Measurements from ENCODE around the gene TRIM17. TPM values are rescaled to one million over a fixed set of nuclear protein-coding genes. Genes with fewer than 3 reads are reported as not detected.

Gene TRIM17
- polyA plus RNA-seq, 1 donor from 2014 or later = 0.14 TPM

DNA sequence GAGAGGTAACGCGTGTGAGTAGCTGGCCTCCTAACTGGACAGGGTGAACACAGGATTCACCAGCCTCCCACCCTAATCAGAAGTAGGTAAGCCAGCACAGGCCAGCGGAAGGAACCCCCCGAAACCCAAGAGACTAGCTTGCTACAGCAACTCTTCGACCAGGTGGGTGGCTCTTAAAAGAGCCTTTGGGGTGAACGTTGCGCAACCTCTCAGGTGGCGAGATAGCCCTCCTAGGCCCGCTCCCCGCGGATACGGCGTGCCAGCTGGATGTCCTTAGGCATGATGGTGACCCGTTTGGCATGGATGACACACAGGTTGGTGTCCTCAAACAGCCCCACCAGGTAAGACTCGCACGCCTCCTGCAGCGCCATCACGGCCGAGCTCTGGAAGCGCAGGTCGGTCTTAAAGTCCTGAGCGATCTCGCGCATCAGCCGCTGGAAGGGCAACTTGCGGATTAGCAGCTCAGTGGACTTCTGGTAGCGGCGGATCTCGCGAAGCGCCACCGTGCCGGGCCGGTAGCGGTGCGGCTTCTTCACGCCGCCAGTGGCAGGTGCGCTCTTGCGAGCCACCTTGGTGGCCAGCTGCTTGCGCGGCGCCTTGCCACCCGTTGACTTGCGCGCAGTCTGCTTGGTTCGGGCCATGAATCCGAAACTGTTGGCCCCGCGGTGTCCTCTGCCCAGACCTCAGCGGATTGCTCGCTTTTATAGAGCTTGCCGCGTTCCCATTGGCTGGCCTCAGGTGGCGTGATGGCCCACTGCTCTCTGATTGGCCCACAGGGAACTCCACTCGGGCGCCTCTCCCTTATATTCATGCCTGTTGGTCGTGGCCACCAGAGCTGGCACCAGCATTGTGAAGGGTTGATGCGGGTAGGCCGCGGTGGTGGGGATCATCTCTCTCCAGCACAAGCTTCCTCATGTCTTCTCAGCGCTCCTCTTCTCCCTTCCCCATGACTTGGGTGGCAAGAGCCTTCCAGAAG is 8.3 kb upstream of the TRIM17 start:
- no peak overlapping the region for H3K9ac ChIP-seq (ENCODE audit: low read length)
- no peaks in the 10 kb centered on the region for H3K27me3 ChIP-seq (ENCODE audit: insufficient read depth, low read depth, low read length)
- H3K4me3 ChIP-seq (ENCODE audit: low read length) = no peak overlapping the region
- TF ChIP-seq, protein P1, sequence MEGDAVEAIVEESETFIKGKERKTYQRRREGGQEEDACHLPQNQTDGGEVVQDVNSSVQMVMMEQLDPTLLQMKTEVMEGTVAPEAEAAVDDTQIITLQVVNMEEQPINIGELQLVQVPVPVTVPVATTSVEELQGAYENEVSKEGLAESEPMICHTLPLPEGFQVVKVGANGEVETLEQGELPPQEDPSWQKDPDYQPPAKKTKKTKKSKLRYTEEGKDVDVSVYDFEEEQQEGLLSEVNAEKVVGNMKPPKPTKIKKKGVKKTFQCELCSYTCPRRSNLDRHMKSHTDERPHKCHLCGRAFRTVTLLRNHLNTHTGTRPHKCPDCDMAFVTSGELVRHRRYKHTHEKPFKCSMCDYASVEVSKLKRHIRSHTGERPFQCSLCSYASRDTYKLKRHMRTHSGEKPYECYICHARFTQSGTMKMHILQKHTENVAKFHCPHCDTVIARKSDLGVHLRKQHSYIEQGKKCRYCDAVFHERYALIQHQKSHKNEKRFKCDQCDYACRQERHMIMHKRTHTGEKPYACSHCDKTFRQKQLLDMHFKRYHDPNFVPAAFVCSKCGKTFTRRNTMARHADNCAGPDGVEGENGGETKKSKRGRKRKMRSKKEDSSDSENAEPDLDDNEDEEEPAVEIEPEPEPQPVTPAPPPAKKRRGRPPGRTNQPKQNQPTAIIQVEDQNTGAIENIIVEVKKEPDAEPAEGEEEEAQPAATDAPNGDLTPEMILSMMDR (IDR thresholded peaks at IDR 0.05; ENCODE audit: poor library complexity, severe bottlenecking) = no peak
- TF ChIP-seq RAD21 (conservative IDR thresholded peaks at IDR 0.05) (no peak), POLR2AphosphoS5 (IDR thresholded peaks at IDR 0.05) (no peak)
- H3K27ac ChIP-seq (ENCODE audit: low read length) = no peak overlapping the region
- no peak overlapping the region for H3K4me2 ChIP-seq (ENCODE audit: low read length)
- H3K79me2 ChIP-seq (replicated peaks; ENCODE audit: insufficient read depth, low read length) = no peaks in the 10 kb centered on the region
- H3K9me2 ChIP-seq (ENCODE audit: insufficient read depth, low read length) = no peaks in the 10 kb centered on the region
- no peaks in the 10 kb centered on the region for H3F3A ChIP-seq (ENCODE audit: insufficient read depth, low read length, poor library complexity, severe bottlenecking)
- H4K20me1 ChIP-seq (ENCODE audit: insufficient read depth) = no peaks in the 10 kb centered on the region
- no peaks in the 10 kb centered on the region for H3K9me3 ChIP-seq (ENCODE audit: low read length)
- H3K36me3 ChIP-seq (ENCODE audit: insufficient read depth, low read length) = no peaks in the 10 kb centered on the region
- no peak overlapping the region for H2AFZ ChIP-seq (ENCODE audit: low read depth, low read length)

- H3K27me3 ChIP-seq (ENCODE audit: insufficient read depth, low read depth, low read length) = no peaks in the 10 kb centered on the region
These were observed 6.9 kb upstream of the TRIM17 start for GRCh38 chr1:228423404-228424053.

DNA sequence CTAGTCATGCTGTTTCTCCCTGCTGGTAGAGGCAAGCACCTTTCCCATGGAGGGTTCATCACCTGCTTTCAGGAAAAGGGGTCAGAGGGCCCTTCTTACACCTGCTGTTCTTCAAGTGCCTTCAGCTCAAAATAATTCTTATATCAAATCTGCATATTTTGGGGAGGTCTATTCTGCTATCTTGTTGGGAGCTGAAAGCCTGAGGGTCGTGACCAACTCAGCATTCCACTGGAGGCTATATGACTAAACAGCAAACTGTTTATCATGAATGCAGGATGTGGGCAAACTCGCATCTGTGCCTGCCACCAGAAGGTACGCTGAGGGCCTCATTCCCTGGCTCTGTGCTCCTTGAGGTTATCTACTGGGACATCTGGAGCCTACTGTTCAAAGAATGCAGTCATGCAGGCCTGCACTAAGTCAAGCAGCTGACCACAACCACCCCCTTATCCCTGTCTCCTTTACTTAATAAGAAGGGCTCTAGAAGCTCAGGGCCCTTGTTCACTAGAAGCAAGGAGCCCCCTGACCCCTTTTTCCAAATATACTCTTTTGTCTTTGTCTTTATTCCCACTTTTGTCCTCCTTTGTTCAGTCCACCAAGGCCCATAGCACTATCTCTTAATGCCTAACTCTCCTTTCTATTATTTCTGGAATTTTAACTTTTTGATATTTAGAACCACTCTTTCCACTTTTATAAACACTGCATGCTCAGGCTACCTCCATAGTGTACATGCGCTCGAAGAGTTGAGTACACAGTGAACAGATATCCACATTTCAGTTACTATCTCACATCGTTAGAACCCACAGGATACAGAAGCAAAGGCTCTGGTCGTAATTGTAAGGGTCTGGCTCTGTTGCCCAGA is 4.5 kb upstream of the TRIM17 start:
- no peak overlapping the region for H3K9ac ChIP-seq (ENCODE audit: low read length)
- no peak overlapping the region for H3K4me2 ChIP-seq (ENCODE audit: low read length)
- H3K9me3 ChIP-seq (ENCODE audit: low read length) = no peaks in the 10 kb centered on the region
- H3K27ac ChIP-seq (ENCODE audit: low read length) = no peak overlapping the region
- H3K9me2 ChIP-seq (ENCODE audit: insufficient read depth, low read length) = no peaks in the 10 kb centered on the region
- H3K36me3 ChIP-seq (ENCODE audit: insufficient read depth, low read length) = no peaks in the 10 kb centered on the region
- H3F3A ChIP-seq (ENCODE audit: insufficient read depth, low read length, poor library complexity, severe bottlenecking) = no peaks in the 10 kb centered on the region
- H4K20me1 ChIP-seq (ENCODE audit: insufficient read depth) = no peaks in the 10 kb centered on the region
- no peaks in the 10 kb centered on the region for H3K79me2 ChIP-seq (replicated peaks; ENCODE audit: insufficient read depth, low read length)
- peaks cover 5% of the 10 kb centered on the region for H3K27me3 ChIP-seq (ENCODE audit: insufficient read depth, low read depth, low read length)
- TF ChIP-seq SMC3 (conservative IDR thresholded peaks at IDR 0.05; ENCODE audit: poor library complexity) (no peak), MXI1 (conservative IDR thresholded peaks at IDR 0.05; ENCODE audit: poor library complexity, severe bottlenecking) (no peak), REST (IDR thresholded peaks at IDR 0.05; ENCODE audit: borderline replicate concordance) (no peak), EZH2 (IDR thresholded peaks at IDR 0.05; ENCODE audit: borderline replicate concordance, insufficient read depth, low read length, poor library complexity, severe bottlenecking) (no peak)
- TF ChIP-seq, protein P1 (IDR thresholded peaks at IDR 0.05; ENCODE audit: poor library complexity, severe bottlenecking) = no peak
- H3K4me3 ChIP-seq (ENCODE audit: low read length) = no peak overlapping the region
- H2AFZ ChIP-seq (ENCODE audit: low read depth, low read length) = no peak overlapping the region

More at GRCh38 chr1:228423404-228424053, 6.9 kb upstream of the TRIM17 start:
- TF ChIP-seq RAD21 (conservative IDR thresholded peaks at IDR 0.05) = no peak
- no peak for TF ChIP-seq EZH2 (IDR thresholded peaks at IDR 0.05; ENCODE audit: borderline replicate concordance, insufficient read depth, low read length, poor library complexity, severe bottlenecking)
- no peak overlapping the region for H3K9ac ChIP-seq (ENCODE audit: low read length)
- no peaks in the 10 kb centered on the region for H3F3A ChIP-seq (ENCODE audit: insufficient read depth, low read length, poor library complexity, severe bottlenecking)
- no peak overlapping the region for H3K4me3 ChIP-seq (ENCODE audit: low read length)
- no peak overlapping the region for H3K4me2 ChIP-seq (ENCODE audit: low read length)
- H4K20me1 ChIP-seq (ENCODE audit: insufficient read depth) = no peaks in the 10 kb centered on the region
- no peaks in the 10 kb centered on the region for H3K79me2 ChIP-seq (replicated peaks; ENCODE audit: insufficient read depth, low read length)
- H3K9me2 ChIP-seq (ENCODE audit: insufficient read depth, low read length) = no peaks in the 10 kb centered on the region
- H3K27ac ChIP-seq (ENCODE audit: low read length) = no peak overlapping the region
- no peaks in the 10 kb centered on the region for H3K9me3 ChIP-seq (ENCODE audit: low read length)
- H2AFZ ChIP-seq (ENCODE audit: low read depth, low read length) = no peak overlapping the region
- no peaks in the 10 kb centered on the region for H3K36me3 ChIP-seq (ENCODE audit: insufficient read depth, low read length)
